ENCODE data around the gene TLCD3B. TPM values are rescaled to one million over a fixed set of nuclear protein-coding genes. Genes with fewer than 3 reads are reported as not detected.

TLCD3B gene
- total and polyA plus RNA-seq, 2 experiments from 2014 or later: 0.36 TPM; not detected in 1

- H3K27ac ChIP-seq: no peak within 1 kb of the TSS
- peak in 1 of 2 donors; percentile 49 for DNase-seq (ENCODE audit: low read depth in 1 of 2, low spot score in 1 of 2)
- peak within 1 kb of the TSS; percentile 37 for H3K4me3 ChIP-seq
- no peaks in the 10 kb centered on the region for H3K36me3 ChIP-seq
- H3K4me1 ChIP-seq (ENCODE audit: low read depth): no peaks in the 10 kb centered on the region
- TF ChIP-seq, protein P1, sequence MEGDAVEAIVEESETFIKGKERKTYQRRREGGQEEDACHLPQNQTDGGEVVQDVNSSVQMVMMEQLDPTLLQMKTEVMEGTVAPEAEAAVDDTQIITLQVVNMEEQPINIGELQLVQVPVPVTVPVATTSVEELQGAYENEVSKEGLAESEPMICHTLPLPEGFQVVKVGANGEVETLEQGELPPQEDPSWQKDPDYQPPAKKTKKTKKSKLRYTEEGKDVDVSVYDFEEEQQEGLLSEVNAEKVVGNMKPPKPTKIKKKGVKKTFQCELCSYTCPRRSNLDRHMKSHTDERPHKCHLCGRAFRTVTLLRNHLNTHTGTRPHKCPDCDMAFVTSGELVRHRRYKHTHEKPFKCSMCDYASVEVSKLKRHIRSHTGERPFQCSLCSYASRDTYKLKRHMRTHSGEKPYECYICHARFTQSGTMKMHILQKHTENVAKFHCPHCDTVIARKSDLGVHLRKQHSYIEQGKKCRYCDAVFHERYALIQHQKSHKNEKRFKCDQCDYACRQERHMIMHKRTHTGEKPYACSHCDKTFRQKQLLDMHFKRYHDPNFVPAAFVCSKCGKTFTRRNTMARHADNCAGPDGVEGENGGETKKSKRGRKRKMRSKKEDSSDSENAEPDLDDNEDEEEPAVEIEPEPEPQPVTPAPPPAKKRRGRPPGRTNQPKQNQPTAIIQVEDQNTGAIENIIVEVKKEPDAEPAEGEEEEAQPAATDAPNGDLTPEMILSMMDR (IDR thresholded peaks at IDR 0.05; ENCODE audit: low read depth, low read length): no peak
- H3K9me3 ChIP-seq (ENCODE audit: low read depth): no peaks in the 10 kb centered on the region
- H3K27me3 ChIP-seq: peaks cover 36% of the 10 kb centered on the region
Observed at GRCh38 chr16:30010844-30011713, 20.0 kb downstream of the TLCD3B start, which contains the start of gene DOC2A. Gene DOC2A, minus strand, starts transcription at chr16:30011027. Its CDS starts 805 bp downstream, at chr16:30010222.

GRCh38 chr16:30009990-30010843, 20.9 kb downstream of the TLCD3B start:
- no peak for DNase-seq (ENCODE audit: low read depth in 1 of 2, low spot score in 1 of 2)
- no peak overlapping the region for H3K27ac ChIP-seq
- no peaks in the 10 kb centered on the region for H3K36me3 ChIP-seq
- peak overlapping the region; percentile 37 for H3K4me3 ChIP-seq
- H3K4me1 ChIP-seq (ENCODE audit: low read depth): no peaks in the 10 kb centered on the region
- H3K27me3 ChIP-seq: peaks cover 36% of the 10 kb centered on the region
- TF ChIP-seq, protein P1 (IDR thresholded peaks at IDR 0.05; ENCODE audit: low read depth, low read length): no peak
- no peaks in the 10 kb centered on the region for H3K9me3 ChIP-seq (ENCODE audit: low read depth)

DNA sequence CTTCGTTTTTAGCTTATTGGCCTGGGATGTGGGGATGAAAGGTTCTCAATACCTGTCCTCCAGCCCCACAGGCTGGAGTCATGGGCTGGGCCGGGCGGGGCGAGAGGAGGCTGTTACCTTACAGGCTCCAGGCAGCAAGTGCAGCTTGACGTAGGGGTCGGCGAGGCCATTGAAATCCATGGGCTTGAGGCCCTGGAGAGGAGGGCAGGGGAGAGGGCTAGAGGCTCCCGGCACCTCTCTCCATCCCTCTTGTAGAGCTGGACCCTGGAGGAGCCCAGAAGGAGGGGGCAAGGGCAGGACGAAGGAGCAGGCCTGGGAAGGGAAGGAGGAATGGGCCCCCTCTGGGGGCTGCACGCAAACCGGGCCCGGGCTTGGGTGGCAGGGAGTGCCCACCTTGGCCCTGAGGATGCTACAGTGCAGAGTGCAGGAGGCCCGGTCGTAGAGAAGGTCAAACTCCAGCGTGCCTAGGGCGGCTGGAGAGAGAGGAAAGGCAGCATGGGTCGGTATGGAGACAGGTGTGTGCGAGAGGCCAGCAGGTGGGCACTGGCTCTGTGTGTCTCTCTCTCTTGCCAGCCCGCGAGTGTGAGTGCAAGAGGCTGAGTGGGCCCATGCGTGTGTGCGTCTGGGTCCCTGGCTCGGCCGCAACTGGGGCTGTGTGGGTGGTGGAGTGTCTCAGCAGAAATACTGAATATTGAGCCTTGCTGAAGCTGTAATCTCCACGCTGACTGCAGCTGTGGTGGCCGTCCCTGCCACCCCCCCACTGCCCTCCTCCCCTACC, 21.8 kb downstream of the TLCD3B start:
- no peak overlapping the region for H3K4me3 ChIP-seq
- TF ChIP-seq, protein P1 (IDR thresholded peaks at IDR 0.05; ENCODE audit: low read depth, low read length): no peak
- no peak for DNase-seq (ENCODE audit: low read depth in 1 of 2, low spot score in 1 of 2)

DNA sequence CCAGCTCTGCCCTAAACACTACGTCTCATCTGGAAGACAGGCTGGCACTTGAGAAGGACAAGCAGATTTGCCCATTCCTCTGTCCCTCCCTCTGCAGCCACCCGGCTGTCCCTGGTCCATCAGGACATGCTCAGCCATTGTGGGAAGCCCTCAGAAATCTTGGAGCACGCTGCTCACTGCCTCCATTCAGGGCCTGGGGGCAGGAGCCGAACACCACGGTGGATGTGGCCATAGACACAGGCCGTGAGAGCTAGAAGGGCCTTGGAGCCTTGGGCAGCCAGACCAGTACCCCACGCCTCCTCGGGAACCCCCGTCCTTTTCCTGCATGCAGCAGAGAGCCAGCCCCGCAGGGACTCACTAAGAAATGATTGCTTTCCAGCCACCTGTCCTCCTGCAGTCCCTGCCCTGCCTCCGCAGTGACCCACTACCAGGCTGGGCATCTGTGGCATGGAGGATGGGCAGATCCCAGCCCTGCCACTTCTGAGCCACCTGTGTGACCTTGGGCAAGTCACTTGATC, 23.6 kb downstream of the TLCD3B start:
- no peaks in the 10 kb centered on the region for H3K4me1 ChIP-seq (ENCODE audit: low read depth)
- TF ChIP-seq, protein P1 (IDR thresholded peaks at IDR 0.05; ENCODE audit: low read depth, low read length): no peak
- H3K4me3 ChIP-seq: no peak overlapping the region
- DNase-seq (ENCODE audit: low read depth in 1 of 2, low spot score in 1 of 2): no peak
- H3K9me3 ChIP-seq (ENCODE audit: low read depth): no peaks in the 10 kb centered on the region
- no peaks in the 10 kb centered on the region for H3K36me3 ChIP-seq
- H3K27ac ChIP-seq: no peak overlapping the region
- H3K27me3 ChIP-seq: peaks cover 36% of the 10 kb centered on the region

More for the DNA sequence above, 21.8 kb downstream of the TLCD3B start:
- Histone ChIP-seq H3K27me3 (peaks cover 36% of the 10 kb centered on the region), H3K9me3 (ENCODE audit: low read depth) (no peaks in the 10 kb centered on the region), H3K36me3 (no peaks in the 10 kb centered on the region), H3K27ac (no peak overlapping the region), H3K4me1 (ENCODE audit: low read depth) (no peaks in the 10 kb centered on the region)

Data from cardiac muscle cell (in vitro differentiated cells and primary cell).